GM21515 (cell line): ENCODE data around the gene DAB1.

Experiments
- ATAC-seq: cut with Tn5 transposase; IDR thresholded peaks from one replicate; pipeline ENCODE4 v1.9.1; 2021; ENCODE audit not compliant: unreplicated experiment

Gene DAB1

GRCh38 chr1:57179001-57179400, 244.9 kb downstream of the DAB1 start:
- ATAC-seq, result no peak

DNA sequence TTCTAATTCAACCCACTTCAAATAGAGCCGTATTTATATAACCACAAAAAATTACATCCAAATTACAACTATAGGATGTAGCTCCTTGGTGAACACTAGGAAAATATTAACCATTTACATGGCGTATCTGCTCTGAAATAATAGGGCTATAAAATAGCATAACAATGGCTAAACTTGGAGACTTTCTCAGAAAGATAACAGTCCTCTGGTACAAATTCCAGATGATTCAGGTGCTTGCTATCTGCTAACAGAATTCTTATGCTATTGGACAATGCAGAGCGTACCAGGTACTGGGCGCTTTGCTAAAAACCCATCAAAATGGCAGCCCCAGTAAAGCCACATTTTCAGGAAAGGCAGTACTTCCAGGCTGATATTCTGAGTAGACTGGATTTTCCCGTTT, 248.4 kb downstream of the DAB1 start:
- no peak for ATAC-seq

- no peak for ATAC-seq
These were observed 251.8 kb downstream of the DAB1 start for GRCh38 chr1:57172040-57172439.

GRCh38 chr1:57167997-57168396, 255.9 kb downstream of the DAB1 start:
- no peak for ATAC-seq

GRCh38 chr1:57165546-57165945, 258.3 kb downstream of the DAB1 start:
- ATAC-seq, result no peak

DNA sequence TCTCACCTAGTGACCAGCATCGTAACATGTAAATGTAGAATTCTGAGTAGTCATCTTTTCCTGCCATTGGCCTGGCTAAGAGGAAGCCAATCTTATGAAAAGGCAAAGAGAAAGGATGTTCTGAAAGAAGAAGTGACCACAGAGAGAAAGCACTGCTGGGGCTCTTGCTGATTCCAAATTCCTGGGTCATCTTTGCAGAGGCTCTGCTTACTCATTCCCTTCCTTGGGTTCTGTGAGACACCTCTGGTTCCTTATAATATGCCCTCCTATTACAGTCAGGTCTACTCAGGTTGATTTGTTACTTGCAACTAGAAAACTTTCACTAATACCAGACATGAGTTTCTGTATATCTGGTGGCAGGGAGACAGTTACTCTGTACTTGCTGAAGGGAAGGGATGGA, 259.3 kb downstream of the DAB1 start:
- ATAC-seq, result no peak

GRCh38 chr1:57163789-57164188, 260.1 kb downstream of the DAB1 start:
- ATAC-seq, result no peak

DNA sequence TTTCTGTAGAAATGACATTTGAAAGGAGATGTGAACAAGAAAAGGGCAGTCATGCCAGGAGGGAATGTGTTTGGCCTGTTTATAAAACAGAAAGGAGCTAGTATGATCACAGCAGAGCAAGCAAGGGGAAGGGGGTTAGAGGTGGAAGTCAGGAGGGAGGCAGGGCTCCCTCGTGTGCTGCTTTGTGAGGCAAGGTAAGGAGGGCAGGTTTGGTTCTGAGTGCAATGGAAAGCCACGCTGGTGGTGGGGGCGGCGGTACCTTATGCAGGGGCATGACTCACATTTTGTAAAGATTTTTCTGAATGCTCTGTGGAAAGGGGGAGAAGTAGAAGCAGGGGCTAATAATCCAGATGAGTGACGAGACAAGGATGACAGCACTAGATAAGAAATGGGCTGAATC, 260.5 kb downstream of the DAB1 start:
- no peak for ATAC-seq

GRCh38 chr1:57162607-57163261, 261.1 kb downstream of the DAB1 start:
- no peak for ATAC-seq

GRCh38 chr1:57160594-57160993, 263.3 kb downstream of the DAB1 start:
- no peak for ATAC-seq

- ATAC-seq, result no peak
These were observed 265.3 kb downstream of the DAB1 start for GRCh38 chr1:57158604-57158998.

- no peak for ATAC-seq
These were observed 265.8 kb downstream of the DAB1 start for GRCh38 chr1:57157818-57158603.

DNA sequence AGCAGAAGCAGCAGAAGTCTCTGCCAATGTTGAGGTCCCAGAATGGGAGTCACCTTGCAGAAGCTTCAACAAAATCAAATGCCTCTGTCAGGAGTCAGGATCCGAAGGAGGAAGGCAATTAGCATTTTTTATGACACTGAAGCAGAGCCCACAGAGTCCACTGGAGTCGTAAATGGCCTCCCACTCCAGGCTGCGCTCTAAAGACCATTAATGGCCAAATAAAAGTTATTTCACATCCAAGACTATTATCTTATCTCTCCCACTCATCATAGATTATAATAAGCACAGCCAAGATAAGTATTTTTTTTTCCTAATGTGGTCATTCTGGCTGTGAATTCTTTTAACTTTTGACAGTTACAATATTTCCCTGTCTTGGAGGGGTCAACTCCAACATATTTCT, 267.0 kb downstream of the DAB1 start:
- ATAC-seq, result no peak

- ATAC-seq, result no peak
These were observed 277.8 kb downstream of the DAB1 start for GRCh38 chr1:57146100-57146499.

DNA sequence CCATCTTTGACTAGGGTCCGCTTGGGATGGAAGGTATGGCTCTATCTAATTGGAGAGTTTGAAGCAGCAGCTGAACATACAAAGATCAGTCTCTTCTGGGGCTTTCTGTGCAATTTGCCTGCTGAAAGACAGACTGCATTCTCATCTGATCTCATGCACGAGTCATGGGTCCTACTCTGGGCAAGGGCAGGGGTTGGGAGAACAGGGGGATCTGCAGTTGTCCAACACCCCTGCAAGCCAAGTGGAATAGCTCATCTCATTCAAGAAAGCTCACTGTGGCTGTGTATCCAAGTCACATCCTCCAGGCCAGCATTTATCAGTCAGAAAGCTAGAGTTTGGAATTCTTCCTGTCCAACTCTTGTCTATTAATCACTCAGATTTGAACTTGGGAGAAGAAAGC, 280.9 kb downstream of the DAB1 start:
- no peak for ATAC-seq

GRCh38 chr1:57142169-57142568, 281.7 kb downstream of the DAB1 start:
- no peak for ATAC-seq

- no peak for ATAC-seq
These were observed 285.3 kb downstream of the DAB1 start for GRCh38 chr1:57138432-57139078.

DNA sequence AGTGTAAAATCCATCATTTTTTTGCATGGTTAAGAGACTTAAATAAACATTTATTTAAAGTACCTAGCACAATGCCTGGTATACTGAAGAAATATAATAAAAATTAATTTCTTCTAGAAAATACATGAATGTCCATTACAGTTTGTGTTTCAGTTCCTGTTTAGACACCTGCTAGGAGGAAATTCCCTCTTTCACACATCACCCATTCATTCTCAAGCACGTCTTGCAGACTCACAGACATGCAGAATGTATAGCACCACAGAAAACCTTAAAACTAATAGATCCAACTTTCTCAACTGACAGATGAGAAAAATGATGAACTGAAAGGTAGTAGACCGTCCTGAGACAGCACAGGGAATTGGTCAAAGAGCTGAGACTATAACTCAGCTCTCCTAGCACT, 285.9 kb downstream of the DAB1 start:
- peak; percentile 59 for ATAC-seq

GRCh38 chr1:57134803-57135202, 289.1 kb downstream of the DAB1 start:
- ATAC-seq, result no peak

- no peak for ATAC-seq
These were observed 290.2 kb downstream of the DAB1 start for GRCh38 chr1:57133686-57134085.

GRCh38 chr1:57132993-57133622, 290.8 kb downstream of the DAB1 start:
- ATAC-seq, result no peak
